Fibroblast of skin of right quadriceps (primary cell): ENCODE data around the gene PPM1L.

ENCODE experiments used
- DNase-seq: peaks from one replicate; pipeline ENCODE4 v3.0.0-alpha.2; 2013

PPM1L gene

DNA sequence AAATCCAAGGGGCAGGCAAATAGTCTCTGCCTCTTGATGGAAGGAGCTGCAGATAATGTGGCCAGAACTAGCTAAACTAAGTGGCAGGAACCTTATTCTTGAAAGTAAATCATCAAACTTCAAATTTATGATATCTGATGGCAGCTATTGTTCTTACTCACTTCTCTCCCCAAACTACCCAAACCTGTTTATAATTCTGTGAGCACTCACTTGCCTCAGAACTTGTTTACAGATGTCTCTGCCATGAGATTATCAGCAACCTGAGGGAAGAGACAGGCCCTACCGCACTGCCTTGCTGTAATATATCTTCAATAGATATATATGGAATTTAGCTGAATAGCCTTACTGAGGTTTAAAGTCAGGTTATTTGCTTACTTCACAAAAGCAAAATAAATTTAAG, 351.3 kb downstream of the PPM1L start:
- DNase-seq = no peak

DNA sequence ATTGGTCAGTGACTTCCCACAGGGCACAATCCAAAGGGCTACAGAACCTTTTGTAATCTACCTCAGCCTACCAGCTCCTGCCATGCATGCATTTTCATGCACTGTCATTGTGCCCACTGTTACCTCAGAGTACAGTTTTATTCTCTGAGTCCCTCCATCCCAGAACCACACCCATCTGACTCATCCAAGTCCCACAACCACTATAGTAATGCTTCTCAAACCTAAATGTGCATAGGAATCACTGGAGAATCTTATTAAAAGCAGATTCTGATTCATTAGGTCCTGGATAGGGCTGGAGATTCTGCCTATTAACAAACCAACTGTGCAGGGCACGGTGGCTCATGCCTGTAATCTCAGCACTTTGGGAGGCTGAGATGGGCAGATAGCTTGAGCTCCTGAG, 352.8 kb downstream of the PPM1L start:
- peak; percentile 43 for DNase-seq

DNA sequence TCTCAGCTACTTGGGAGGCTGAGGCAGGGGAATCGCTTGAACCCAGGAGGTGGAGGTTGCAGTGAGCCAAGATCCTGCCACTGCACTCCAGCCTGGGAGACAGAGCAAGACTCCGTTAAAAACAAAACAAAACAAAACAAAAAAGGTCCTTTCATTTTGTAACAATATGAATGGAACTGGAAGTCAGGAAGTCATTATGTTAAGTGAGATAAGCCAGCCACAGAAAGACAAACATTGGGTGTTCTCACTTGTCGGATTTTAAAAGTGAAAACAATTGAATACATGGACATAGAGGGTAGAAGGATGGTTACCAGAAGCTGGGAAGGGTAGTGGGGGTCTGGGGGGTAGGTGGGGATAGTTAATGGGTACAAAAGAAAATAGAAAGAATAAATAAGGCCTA, 361.6 kb downstream of the PPM1L start:
- no peak for DNase-seq

DNA sequence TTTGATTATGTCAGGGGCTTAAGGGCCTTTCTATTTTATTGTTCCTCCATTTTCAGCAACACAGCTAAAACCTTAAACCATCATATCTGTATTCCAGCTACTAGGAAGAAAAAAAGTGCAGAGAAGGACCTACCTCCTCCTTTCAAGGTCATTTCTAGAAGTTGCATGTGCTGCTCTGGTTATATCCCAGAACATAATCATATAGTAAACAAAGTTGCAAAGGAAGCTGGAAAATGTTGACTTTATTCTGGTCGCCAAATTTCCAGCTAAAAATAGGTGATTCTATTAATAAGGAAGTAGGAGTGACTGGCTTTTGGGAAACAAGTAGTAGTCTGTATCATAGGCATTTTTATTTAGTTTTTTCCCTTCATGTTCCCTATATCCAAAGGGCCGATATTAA, 370.5 kb downstream of the PPM1L start:
- no peak for DNase-seq
